ENCODE results near the gene PPIG.
"Not testable (repeated sequence)": the region's sequence is repeated elsewhere in the genome, so short reads cannot be mapped to it uniquely, and the experiment has no call there.

Gene PPIG

GRCh38 chr2:169584005-169584877 lies at the start of gene PPIG:
Gene PPIG (plus strand): TSS chr2:169584351. CDS start chr2:169604042, 19,691 bp downstream.
- no peak for DNase-seq

- DNase-seq = not testable (repeated sequence)
These were observed 44.7 kb upstream of the PPIG start for GRCh38 chr2:169539460-169539859.

GRCh38 chr2:169540146-169540545 lies 44.0 kb upstream of the PPIG start:
- no peak for DNase-seq

GRCh38 chr2:169542433-169542832 lies 41.7 kb upstream of the PPIG start:
- DNase-seq = no peak

GRCh38 chr2:169546756-169547155 lies 37.4 kb upstream of the PPIG start:
- DNase-seq = no peak

- DNase-seq = no peak
These were observed 22.8 kb upstream of the PPIG start for GRCh38 chr2:169561364-169561763.

- not testable (repeated sequence) for DNase-seq
These were observed 22.1 kb upstream of the PPIG start for GRCh38 chr2:169562084-169562483.

- DNase-seq = no peak
These were observed 21.6 kb upstream of the PPIG start for GRCh38 chr2:169562519-169562918.

GRCh38 chr2:169565686-169566085 lies 18.5 kb upstream of the PPIG start:
- no peak for DNase-seq

GRCh38 chr2:169569948-169570347 lies 14.2 kb upstream of the PPIG start:
- DNase-seq = no peak

- not testable (repeated sequence) for DNase-seq
These were observed 13.4 kb upstream of the PPIG start for GRCh38 chr2:169570752-169571151.

- DNase-seq = no peak
These were observed 12.6 kb upstream of the PPIG start for GRCh38 chr2:169571571-169571970.

- no peak for DNase-seq
These were observed 12.0 kb upstream of the PPIG start for GRCh38 chr2:169572189-169572588.

GRCh38 chr2:169572821-169573159 lies 11.4 kb upstream of the PPIG start:
- no peak for DNase-seq

- no peak for DNase-seq
These were observed 10.8 kb upstream of the PPIG start, which contains the start of gene FASTKD1 for GRCh38 chr2:169573160-169573973. Gene FASTKD1 (minus strand): TSS chr2:169573865. CDS start chr2:169572029, 1,836 bp downstream.

GRCh38 chr2:169573974-169574299 lies 10.2 kb upstream of the PPIG start:
- DNase-seq = no peak

GRCh38 chr2:169574539-169574938 lies 9.6 kb upstream of the PPIG start:
- DNase-seq = not testable (repeated sequence)

- DNase-seq = not testable (repeated sequence)
These were observed 8.9 kb upstream of the PPIG start for GRCh38 chr2:169575264-169575663.

- no peak for DNase-seq
These were observed 5.1 kb upstream of the PPIG start for GRCh38 chr2:169579044-169579443.

- not testable (repeated sequence) for DNase-seq
These were observed 1.4 kb upstream of the PPIG start for GRCh38 chr2:169582552-169583266.

- no peak for DNase-seq
These were observed 633 bp upstream of the PPIG start for GRCh38 chr2:169583518-169583917.

GRCh38 chr2:169585673-169586072 lies 1.5 kb downstream of the PPIG start:
- no peak for DNase-seq

- no peak for DNase-seq
These were observed 6.7 kb downstream of the PPIG start for GRCh38 chr2:169590804-169591203.

Data from NCI-H1417 treated with DMSO at 0.1 percent for 48 hours (cell line).